DND-41 (cell line): Measurements from ENCODE around the gene KRT2.

ENCODE experiments used
- ATAC-seq: fragments of 200-7000 bp; cut with Tn5 transposase; 3 replicates; pipeline ENCODE4 v1.9.1; 2021; ENCODE audit warnings: low read depth; ENCODE audit not compliant: insufficient read depth
- DNase-seq: peaks from one replicate; pipeline ENCODE4 v3.0.0-alpha.2; 2020
- H2AFZ ChIP-seq: 2 replicates; pipeline ENCODE4 v1.6.0; 2012; ENCODE audit warnings: low read depth, low read length
- H3K27ac ChIP-seq: 2 replicates; pipeline ENCODE4 v1.5.1; 2012; ENCODE audit warnings: low read length, inconsistent platforms
- H3K27me3 ChIP-seq: fragments of 200-600 bp; sonication (generic); 2 replicates; pipeline ENCODE4 v1.6.0; 2012; ENCODE audit warnings: low read length, mild to moderate bottlenecking, inconsistent platforms; ENCODE audit not compliant: insufficient read depth, poor library complexity
- H3K36me3 ChIP-seq: 2 replicates; pipeline ENCODE4 v1.5.1; 2012; ENCODE audit warnings: low read length, inconsistent platforms; ENCODE audit not compliant: insufficient read depth
- H3K4me1 ChIP-seq: 2 replicates; pipeline ENCODE4 v1.5.1; 2012; ENCODE audit warnings: mild to moderate bottlenecking, low read length; ENCODE audit not compliant: insufficient read depth
- H3K4me2 ChIP-seq: 2 replicates; pipeline ENCODE4 v1.6.0; 2012; ENCODE audit warnings: mild to moderate bottlenecking, moderate library complexity, low read length, inconsistent platforms; ENCODE audit not compliant: insufficient read depth
- H3K4me3 ChIP-seq, 2 experiments: fragments of 200-600 bp in 1 of 2; shearing (Covaris generic) in 1 of 2; 2 replicates each; pipeline ENCODE4 v1.5.1; 2012 to 2016; ENCODE audit warnings: inconsistent platforms in 2 of 2, low read length in 2 of 2, mild to moderate bottlenecking in 2 of 2, low read depth in 1 of 2, moderate library complexity in 1 of 2
- H3K79me2 ChIP-seq: 2 replicates; pipeline ENCODE4 v1.6.0; 2012; ENCODE audit warnings: low read length, inconsistent platforms; ENCODE audit not compliant: insufficient read depth
- H3K9ac ChIP-seq: 2 replicates; pipeline ENCODE4 v1.6.0; 2012; ENCODE audit warnings: low read depth, mild to moderate bottlenecking, inconsistent platforms, low read length, moderate library complexity
- H3K9me3 ChIP-seq: 2 replicates; pipeline ENCODE4 v1.5.1; 2012; ENCODE audit warnings: low read length, moderate library complexity, mild to moderate bottlenecking, inconsistent platforms; ENCODE audit not compliant: insufficient read depth, severe bottlenecking
- H4K20me1 ChIP-seq: 2 replicates; pipeline ENCODE4 v1.6.0; 2012; ENCODE audit warnings: low read length; ENCODE audit not compliant: insufficient read depth
- CTCF ChIP-seq: IDR thresholded peaks from 2 replicates; pipeline ENCODE4 v1.5.1; 2012; ENCODE audit warnings: borderline replicate concordance, low read length, moderate library complexity, mild to moderate bottlenecking; ENCODE audit not compliant: poor library complexity, severe bottlenecking; ENCODE audit errors: extremely low read depth
- EZH2 ChIP-seq: IDR thresholded peaks from 3 replicates; pipeline ENCODE4 v1.6.1; 2012; ENCODE audit warnings: borderline replicate concordance, low read depth, mild to moderate bottlenecking, moderate library complexity, low read length, inconsistent platforms; ENCODE audit not compliant: severe bottlenecking

KRT2 gene

GRCh38 chr12:52674433-52674775 is 22.4 kb upstream of the KRT2 start:
- H3K4me3 ChIP-seq, result no peak overlapping the region
- ATAC-seq, result no peak

GRCh38 chr12:52673713-52674432 is 21.9 kb upstream of the KRT2 start:
- Histone ChIP-seq H3K4me2 (no peak overlapping the region), H3K27ac (no peak overlapping the region), H3K9me3 (no peaks in the 10 kb centered on the region), H3K4me3 (no peak overlapping the region), H3K36me3 (no peaks in the 10 kb centered on the region), H4K20me1 (no peaks in the 10 kb centered on the region), H3K27me3 (peaks cover 3% of the 10 kb centered on the region), H3K4me1 (no peaks in the 10 kb centered on the region), H3K9ac (no peak overlapping the region), H2AFZ (no peak overlapping the region), H3K79me2 (no peaks in the 10 kb centered on the region)
- ATAC-seq, result no peak
- TF ChIP-seq CTCF, result no peak
- TF ChIP-seq EZH2, result no peak
- DNase-seq, result no peak

More at GRCh38 chr12:52674433-52674775, 22.4 kb upstream of the KRT2 start:
- Histone ChIP-seq H3K27ac (no peak overlapping the region), H2AFZ (no peak overlapping the region), H3K79me2 (no peaks in the 10 kb centered on the region), H4K20me1 (no peaks in the 10 kb centered on the region), H3K27me3 (peaks cover 3% of the 10 kb centered on the region), H3K4me2 (no peak overlapping the region), H3K9me3 (no peaks in the 10 kb centered on the region), H3K9ac (no peak overlapping the region), H3K36me3 (no peaks in the 10 kb centered on the region), H3K4me1 (no peaks in the 10 kb centered on the region)
- no peak for DNase-seq
- no peak for TF ChIP-seq EZH2
- no peak for TF ChIP-seq CTCF

- no peak for DNase-seq
- Histone ChIP-seq H3K4me1 (no peaks in the 10 kb centered on the region), H3K4me3 (no peak overlapping the region), H3K9ac (no peak overlapping the region), H3K9me3 (no peaks in the 10 kb centered on the region), H3K36me3 (no peaks in the 10 kb centered on the region), H3K4me2 (no peak overlapping the region), H3K27ac (no peak overlapping the region), H2AFZ (no peak overlapping the region), H3K79me2 (no peaks in the 10 kb centered on the region), H3K27me3 (peaks cover 3% of the 10 kb centered on the region), H4K20me1 (no peaks in the 10 kb centered on the region)
- no peak for ATAC-seq
- TF ChIP-seq EZH2 (no peak), CTCF (no peak)
Measured at GRCh38 chr12:52673217-52673616, 21.2 kb upstream of the KRT2 start.
